HEK293 (cell line): ENCODE results near the gene MBLAC1.

ENCODE experiments used
- CTCF ChIA-PET: fragments of 350-600 bp; formaldehyde crosslinking; extraction: SDS; loops from one replicate; lab custom pipeline; 2021; ENCODE audit warnings: antibody characterized with exemption; lab: Yijun Ruan, JAX
- POLR2A ChIA-PET: fragments of 300-600 bp; formaldehyde crosslinking; extraction: SDS; loops from one replicate; lab custom pipeline; 2020; ENCODE audit warnings: antibody characterized with exemption, inconsistent platforms; lab: Yijun Ruan, JAX
- H3K27ac ChIP-seq: fragments of 200-500 bp; sonication (Bioruptor generic); 2 replicates; pipeline ENCODE4 v1.5.1; 2014; ENCODE audit warnings: low read depth, low read length, control low read depth, inconsistent platforms; ENCODE audit errors: extremely low read depth
- H3K36me3 ChIP-seq, 2 experiments: fragments of 200-500 bp in 1 of 2; sonication (Bioruptor generic) in 1 of 2; 1 replicate in 1 of 2; 2 replicates in 1 of 2; pipeline ENCODE4 v1.5.1; 2014 to 2017; ENCODE audit warnings: inconsistent platforms in 2 of 2, low read length in 2 of 2; ENCODE audit not compliant: control insufficient read depth in 2 of 2, insufficient read depth in 1 of 2
- H3K4me1 ChIP-seq: fragments of 200-500 bp; sonication (Bioruptor generic); 2 replicates; pipeline ENCODE4 v1.5.1; 2014; ENCODE audit warnings: mild to moderate bottlenecking, low read length, inconsistent platforms; ENCODE audit not compliant: control insufficient read depth, insufficient read depth
- H3K4me3 ChIP-seq: 2 replicates; pipeline ENCODE4 v1.5.1; 2011; ENCODE audit warnings: low read depth, mild to moderate bottlenecking, control low read depth, low read length, moderate library complexity
- H3K9me3 ChIP-seq: fragments of 200-500 bp; sonication (Bioruptor generic); 2 replicates; pipeline ENCODE4 v1.5.1; 2014; ENCODE audit warnings: low read depth, low read length, inconsistent platforms; ENCODE audit not compliant: control insufficient read depth, insufficient read depth
- HIC1 ChIP-seq: fragments of 450-650 bp; formaldehyde crosslinking; IDR thresholded peaks from 2 replicates; pipeline ENCODE4 v1.5.1; 2016; ENCODE audit warnings: missing biosample characterization, missing genetic modification characterization
- HOXD13 ChIP-seq: sonication (generic); formaldehyde crosslinking; IDR thresholded peaks from 2 replicates; pipeline ENCODE4 v1.8.0; 2022; ENCODE audit warnings: missing genetic modification reagents, borderline replicate concordance
- KLF1 ChIP-seq: fragments of 450-650 bp; formaldehyde crosslinking; IDR thresholded peaks from 2 replicates; pipeline ENCODE4 v1.5.1; 2016; ENCODE audit warnings: missing biosample characterization, missing genetic modification characterization
- KLF16 ChIP-seq: fragments of 450-650 bp; formaldehyde crosslinking; IDR thresholded peaks from 2 replicates; pipeline ENCODE4 v1.5.1; 2017; ENCODE audit warnings: missing biosample characterization, missing genetic modification characterization
- KLF7 ChIP-seq: fragments of 450-650 bp; formaldehyde crosslinking; IDR thresholded peaks from 2 replicates; pipeline ENCODE4 v1.5.1; 2016; ENCODE audit warnings: missing biosample characterization, missing genetic modification characterization, borderline replicate concordance
- MZF1 ChIP-seq: fragments of 450-650 bp; formaldehyde crosslinking; IDR thresholded peaks from 2 replicates; pipeline ENCODE4 v1.5.1; 2017; ENCODE audit warnings: missing biosample characterization, missing genetic modification characterization, borderline replicate concordance
- OVOL3 ChIP-seq: fragments of 450-650 bp; formaldehyde crosslinking; IDR thresholded peaks from 2 replicates; pipeline ENCODE4 v1.5.1; 2016; ENCODE audit warnings: missing biosample characterization, missing genetic modification characterization
- PRDM1 ChIP-seq: fragments of 450-650 bp; formaldehyde crosslinking; IDR thresholded peaks from 2 replicates; pipeline ENCODE4; 2016; ENCODE audit warnings: missing biosample characterization, missing genetic modification characterization
- SCRT1 ChIP-seq: fragments of 450-650 bp; formaldehyde crosslinking; IDR thresholded peaks from 2 replicates; pipeline ENCODE4 v1.5.1; 2016; ENCODE audit warnings: missing biosample characterization, missing genetic modification characterization, borderline replicate concordance
- SCRT2 ChIP-seq: fragments of 450-650 bp; formaldehyde crosslinking; IDR thresholded peaks from 2 replicates; pipeline ENCODE4 v1.5.1; 2016; ENCODE audit warnings: missing biosample characterization, missing genetic modification characterization
- ZBTB17 ChIP-seq: fragments of 450-650 bp; formaldehyde crosslinking; IDR thresholded peaks from 2 replicates; pipeline ENCODE4 v1.5.1; 2016; ENCODE audit warnings: missing biosample characterization, missing genetic modification characterization
- ZBTB8A ChIP-seq: fragments of 450-650 bp; formaldehyde crosslinking; IDR thresholded peaks from 2 replicates; pipeline ENCODE4 v1.5.1; 2016; ENCODE audit warnings: missing biosample characterization, missing genetic modification characterization
- ZFP41 ChIP-seq: fragments of 450-650 bp; formaldehyde crosslinking; IDR thresholded peaks from 2 replicates; pipeline ENCODE4 v1.5.1; 2016; ENCODE audit warnings: missing biosample characterization, missing genetic modification characterization, borderline replicate concordance
- ZIC2 ChIP-seq: fragments of 450-650 bp; formaldehyde crosslinking; IDR thresholded peaks from 2 replicates; pipeline ENCODE4 v1.5.1; 2016; ENCODE audit warnings: missing biosample characterization, missing genetic modification characterization
- ZNF121 ChIP-seq: fragments of 450-650 bp; formaldehyde crosslinking; IDR thresholded peaks from 2 replicates; pipeline ENCODE4 v1.5.1; 2016; ENCODE audit warnings: missing biosample characterization, missing genetic modification characterization
- ZNF132 ChIP-seq: fragments of 450-650 bp; formaldehyde crosslinking; IDR thresholded peaks from 2 replicates; pipeline ENCODE4 v1.5.1; 2017; ENCODE audit warnings: missing biosample characterization, missing genetic modification characterization, borderline replicate concordance
- ZNF2 ChIP-seq: fragments of 450-650 bp; formaldehyde crosslinking; IDR thresholded peaks from 2 replicates; pipeline ENCODE4 v1.5.1; 2016; ENCODE audit warnings: missing biosample characterization, missing genetic modification characterization
- ZNF239 ChIP-seq: fragments of 450-650 bp; formaldehyde crosslinking; IDR thresholded peaks from 2 replicates; pipeline ENCODE4 v1.5.1; 2016; ENCODE audit warnings: missing biosample characterization, missing genetic modification characterization
- ZNF248 ChIP-seq: fragments of 450-650 bp; formaldehyde crosslinking; IDR thresholded peaks from 2 replicates; pipeline ENCODE4 v1.5.1; 2017; ENCODE audit warnings: missing biosample characterization, missing genetic modification characterization
- ZNF433 ChIP-seq: fragments of 450-650 bp; formaldehyde crosslinking; IDR thresholded peaks from 2 replicates; pipeline ENCODE4 v1.5.1; 2016; ENCODE audit warnings: missing biosample characterization, missing genetic modification characterization, low read depth
- ZNF585B ChIP-seq: fragments of 450-650 bp; formaldehyde crosslinking; IDR thresholded peaks from 2 replicates; pipeline ENCODE4 v1.5.1; 2016; ENCODE audit warnings: missing biosample characterization, missing genetic modification characterization
- ZNF621 ChIP-seq: fragments of 450-650 bp; formaldehyde crosslinking; IDR thresholded peaks from 2 replicates; pipeline ENCODE4 v1.5.1; 2017; ENCODE audit warnings: missing biosample characterization, missing genetic modification characterization
- ZNF626 ChIP-seq: fragments of 450-650 bp; sonication (Bioruptor Pico); formaldehyde crosslinking; IDR thresholded peaks from 2 replicates; pipeline ENCODE4 v1.5.1; 2018; ENCODE audit warnings: missing biosample characterization, missing genetic modification characterization, inconsistent platforms
- ZNF677 ChIP-seq: fragments of 450-650 bp; IDR thresholded peaks from 2 replicates; pipeline ENCODE4 v1.5.0; 2018; ENCODE audit warnings: missing biosample characterization, mild to moderate bottlenecking, missing genetic modification characterization, moderate library complexity

The MBLAC1 gene

GRCh38 chr7:100163006-100163531 is 36.3 kb downstream of the MBLAC1 start:
- H3K9me3 ChIP-seq, result no peaks in the 10 kb centered on the region
- ChIA-PET CTCF (interaction anchor here (0.6 to 0.7 kb wide), 2 partner anchors 30 to 55 kb away, joined by 3 to 6 read pairs; no protein-coding TSS in a partner anchor), POLR2A (interaction anchor here (0.7 to 1.4 kb wide), 2 partner anchors 14 to 28 kb away, joined by 4 to 6 read pairs; partner anchors contain the start of gene LAMTOR4)
- H3K4me3 ChIP-seq, result no peak overlapping the region
- H3K4me1 ChIP-seq, result peaks cover 8% of the 10 kb centered on the region
- TF ChIP-seq SCRT2 (tag by site-specific recombination) (peak; percentile 96), SCRT1 (tag by site-specific recombination) (peak; percentile 67), ZBTB8A (tag by site-specific recombination) (peak; percentile 17; the same call in 1 of the 2 replicates), ZBTB17 (peak; percentile 50; the same call in 1 of the 2 replicates), KLF1 (tag by site-specific recombination) (peak; percentile 42; the same call in 1 of the 2 replicates), PRDM1 (tag by site-specific recombination) (no peak), ZNF433 (tag by site-specific recombination) (no peak), ZIC2 (tag by site-specific recombination) (peak; percentile 63), HIC1 (tag by site-specific recombination) (peak; percentile 31; the same call in 1 of the 2 replicates)
- H3K36me3 ChIP-seq, result no peaks in the 10 kb centered on the region
- H3K27ac ChIP-seq, result no peak overlapping the region

GRCh38 chr7:100163871-100164270 is 37.1 kb downstream of the MBLAC1 start:
- Histone ChIP-seq H3K4me1 (peaks cover 8% of the 10 kb centered on the region), H3K9me3 (no peaks in the 10 kb centered on the region), H3K27ac (no peak overlapping the region), H3K4me3 (no peak overlapping the region), H3K36me3 (no peaks in the 10 kb centered on the region)
- CTCF ChIA-PET, result interaction anchor here (0.6 kb wide), 1 partner anchor 102 kb away, joined by 3 read pairs; no protein-coding TSS in a partner anchor
- POLR2A ChIA-PET, result interaction anchor here (1.4 kb wide), 1 partner anchor 15 kb away, joined by 6 read pairs; the partner anchor contains the start of gene LAMTOR4
- TF ChIP-seq SCRT1 (tag by site-specific recombination) (no peak), ZNF2 (tag by site-specific recombination) (no peak), PRDM1 (tag by site-specific recombination) (0 out of 2 replicates have a peak, but pooled peaks have one; percentile 26), KLF7 (no peak)

- ChIA-PET POLR2A (interaction anchor here (0.5 to 2.7 kb wide), 2 partner anchors 18 to 664 kb away, joined by 5 to 13 read pairs; partner anchors contain the start of gene LAMTOR4), CTCF (no interaction called here)
- no peak for TF ChIP-seq ZNF121
- no peak for TF ChIP-seq KLF16 (tag by site-specific recombination)
- TF ChIP-seq ZNF621 (tag by site-specific recombination), result no peak
- no peak for TF ChIP-seq HOXD13 (CRISPR knock-in tag)
- TF ChIP-seq ZNF248 (tag by site-specific recombination), result no peak
- TF ChIP-seq ZNF585B (tag by site-specific recombination), result no peak
- no peak for TF ChIP-seq ZNF239
- TF ChIP-seq MZF1 (tag by site-specific recombination), result no peak
- no peak for TF ChIP-seq OVOL3 (tag by site-specific recombination)
- TF ChIP-seq ZFP41 (tag by site-specific recombination), result no peak
- no peak for TF ChIP-seq ZNF677 (tag by site-specific recombination)
- TF ChIP-seq ZNF132 (tag by site-specific recombination), result no peak
- no peak for TF ChIP-seq ZNF626 (tag by site-specific recombination)
- Histone ChIP-seq H3K36me3 (no peaks in the 10 kb centered on the region), H3K9me3 (no peaks in the 10 kb centered on the region), H3K4me3 (no peak overlapping the region), H3K27ac (no peak overlapping the region), H3K4me1 (peaks cover 8% of the 10 kb centered on the region)
These were observed 39.7 kb downstream of the MBLAC1 start for GRCh38 chr7:100166317-100166940.
